HepG2 (cell line): ENCODE measurements around the gene B3GNT8. TPM values are rescaled to one million over a fixed set of nuclear protein-coding genes. Genes with fewer than 3 reads are reported as not detected.
A peak's percentile ranks its signal among the peaks of the same experiment; 100 is the strongest.

Source experiments
- GFI1 ChIP-seq: sonication (generic); formaldehyde crosslinking; IDR thresholded peaks from 2 replicates; pipeline ENCODE4 v1.5.0; 2020; ENCODE audit warnings: missing genetic modification reagents, mild to moderate bottlenecking, borderline replicate concordance
- MTF1 ChIP-seq: sonication (generic); formaldehyde crosslinking; IDR thresholded peaks from 2 replicates; pipeline ENCODE4 v1.5.0; 2020; ENCODE audit warnings: missing genetic modification reagents
- MTF2 ChIP-seq: sonication (generic); formaldehyde crosslinking; IDR thresholded peaks from 2 replicates; pipeline ENCODE4 v1.5.0; 2020; ENCODE audit warnings: missing genetic modification reagents, borderline replicate concordance
- SMARCE1 ChIP-seq: fragments of 450-650 bp; IDR thresholded peaks from 2 replicates; pipeline ENCODE4 v1.6.1; 2017; ENCODE audit warnings: borderline replicate concordance
- SOX6 ChIP-seq, 2 experiments: fragments of 450-650 bp in 1 of 2; sonication (generic) in 1 of 2; formaldehyde crosslinking in 1 of 2; IDR thresholded peaks; 2 replicates each; pipeline versions ENCODE4 v1.4.0 to v1.6.1; 2017 to 2020; ENCODE audit warnings: antibody characterized with exemption in 1 of 2, mild to moderate bottlenecking in 1 of 2, missing genetic modification reagents in 1 of 2
- TEAD3 ChIP-seq: optimal IDR thresholded peaks from 2 replicates; pipeline ENCODE3; 2016; ENCODE audit warnings: borderline replicate concordance
- ZFP36L2 ChIP-seq: sonication (generic); formaldehyde crosslinking; IDR thresholded peaks from 2 replicates; pipeline ENCODE4 v1.4.0; 2020; ENCODE audit warnings: missing genetic modification reagents
- ZNF407 ChIP-seq: sonication (generic); formaldehyde crosslinking; IDR thresholded peaks from one replicate; pipeline ENCODE4 v1.5.1; 2020; ENCODE audit warnings: mild to moderate bottlenecking, missing genetic modification reagents; ENCODE audit errors: not compliant biosample characterization
- ZNF574 ChIP-seq: sonication (generic); formaldehyde crosslinking; IDR thresholded peaks from 2 replicates; pipeline ENCODE4 v1.4.0; 2020; ENCODE audit warnings: missing genetic modification reagents
- ZNF619 ChIP-seq: sonication (generic); formaldehyde crosslinking; IDR thresholded peaks from 2 replicates; pipeline ENCODE4 v1.4.0; 2020; ENCODE audit warnings: mild to moderate bottlenecking, missing genetic modification reagents
- ZNF704 ChIP-seq: sonication (generic); formaldehyde crosslinking; IDR thresholded peaks from 2 replicates; pipeline ENCODE4 v1.8.1; 2023; ENCODE audit warnings: mild to moderate bottlenecking, inconsistent platforms, moderate library complexity, missing genetic modification reagents, borderline replicate concordance
- ZSCAN31 ChIP-seq: sonication (generic); formaldehyde crosslinking; IDR thresholded peaks from 2 replicates; pipeline ENCODE4 v1.5.0; 2020; ENCODE audit warnings: low read depth, mild to moderate bottlenecking, missing genetic modification reagents
- ZXDC ChIP-seq: sonication (generic); formaldehyde crosslinking; IDR thresholded peaks from 2 replicates; pipeline ENCODE4 v1.5.0; 2020; ENCODE audit warnings: mild to moderate bottlenecking, missing genetic modification reagents
- polyA plus RNA-seq, 8 experiments: library from polyadenylated mRNA; depleted of rRNA in 3 of 8; stranded (reverse) in 7 of 8; unstranded in 1 of 8; fragments of >200 nt; fragmentation: Illumina TruSeq in 4 of 8; extraction: Trizol in 4 of 8; gene quantifications; 2 replicates each; pipeline versions ENCODE4 v1.2.1 to v1.2.3, GENCODE V29; 2011 to 2016; ENCODE audit warnings: low read depth in 4 of 8, missing spikeins in 1 of 8, mixed read lengths in 1 of 8; ENCODE audit not compliant: insufficient read depth in 1 of 8
- total RNA-seq, 5 experiments: library from RNA; depleted of rRNA; stranded (reverse); fragments of >200 nt; fragmentation: Illumina TruSeq; extraction: Trizol; gene quantifications; 2 replicates each; pipeline ENCODE4 v1.2.3, GENCODE V29; 2016; ENCODE audit warnings: low read depth in 1 of 5

B3GNT8 gene
- total and polyA plus RNA-seq, 2 of the 13 experiments (the other 11 are each of a cell fraction or from before 2014, with no cell fraction given), result 0.26 to 1.9 TPM

- TF ChIP-seq ZXDC (CRISPR knock-in tag) (no peak), ZNF407 (no peak), SMARCE1 (no peak), SOX6 (IDR thresholded peaks at IDR 0.05) (no peak), SOX6 (CRISPR knock-in tag; IDR thresholded peaks at IDR 0.05) (peak; percentile 26), ZNF704 (CRISPR knock-in tag) (no peak), ZNF574 (CRISPR knock-in tag) (no peak), ZFP36L2 (CRISPR knock-in tag) (no peak), MTF2 (CRISPR knock-in tag) (no peak), TEAD3 (no peak), GFI1 (CRISPR knock-in tag) (no peak), ZNF619 (CRISPR knock-in tag) (0 out of 2 replicates have a peak, but pooled peaks have one; percentile 40), MTF1 (no peak), ZSCAN31 (CRISPR knock-in tag) (0 out of 2 replicates have a peak, but pooled peaks have one; percentile 29)
Measured at GRCh38 chr19:41376241-41376997, 50.8 kb downstream of the B3GNT8 start, which contains the start of gene TMEM91 (continued).
